H9 (cell line): Measurements from ENCODE around the gene DCST1. TPM values are rescaled to one million over a fixed set of nuclear protein-coding genes. Genes with fewer than 3 reads are reported as not detected.

Experiments used
- DNase-seq: peaks from one replicate; pipeline ENCODE4 v3.0.0-alpha.2; 2017
- H2AFZ ChIP-seq: one replicate; pipeline ENCODE4 v1.6.1; 2013; ENCODE audit warnings: mild to moderate bottlenecking, low read length, control low read depth, moderate library complexity
- H2AK5ac ChIP-seq: 2 replicates; pipeline ENCODE4 v1.6.1; 2013; ENCODE audit warnings: low read length, control low read depth, mixed read lengths; ENCODE audit not compliant: insufficient read length
- H2BK120ac ChIP-seq: one replicate; pipeline ENCODE4 v1.6.1; 2013; ENCODE audit warnings: low read depth, mild to moderate bottlenecking, low read length, control low read depth, inconsistent platforms; ENCODE audit not compliant: poor library complexity, severe bottlenecking
- H2BK12ac ChIP-seq: 2 replicates; pipeline ENCODE4 v1.6.1; 2013; ENCODE audit warnings: low read length, control low read depth, mixed read lengths, low read depth; ENCODE audit not compliant: insufficient read length
- H2BK15ac ChIP-seq: 2 replicates; pipeline ENCODE4 v1.6.1; 2013; ENCODE audit warnings: low read depth, low read length, control low read depth
- H2BK20ac ChIP-seq: one replicate; pipeline ENCODE4 v1.6.1; 2013; ENCODE audit warnings: low read depth, mild to moderate bottlenecking, low read length, control low read depth, inconsistent platforms; ENCODE audit not compliant: poor library complexity, severe bottlenecking
- H2BK5ac ChIP-seq: 2 replicates; pipeline ENCODE4 v1.6.1; 2013; ENCODE audit warnings: low read length, control low read depth, mixed read lengths; ENCODE audit not compliant: insufficient read length
- H3K14ac ChIP-seq: 2 replicates; pipeline ENCODE4 v1.6.1; 2013; ENCODE audit warnings: low read length, control low read depth; ENCODE audit not compliant: insufficient read depth
- H3K18ac ChIP-seq: 2 replicates; pipeline ENCODE4 v1.6.1; 2013; ENCODE audit warnings: low read depth, mild to moderate bottlenecking, mixed read lengths, low read length, control low read depth; ENCODE audit not compliant: insufficient read length
- H3K23ac ChIP-seq: 2 replicates; pipeline ENCODE4 v1.6.1; 2013; ENCODE audit warnings: low read length, control low read depth, mixed read lengths, low read depth; ENCODE audit not compliant: insufficient read length
- H3K23me2 ChIP-seq: 2 replicates; pipeline ENCODE4 v1.6.1; 2013; ENCODE audit warnings: low read depth, mild to moderate bottlenecking, mixed read lengths, low read length, control low read depth; ENCODE audit not compliant: insufficient read length, poor library complexity, severe bottlenecking
- H3K27ac ChIP-seq: 2 replicates; pipeline ENCODE4 v1.5.1; 2013; ENCODE audit warnings: low read length, control low read depth, mixed read lengths, low read depth; ENCODE audit not compliant: insufficient read length
- H3K27me3 ChIP-seq: 2 replicates; pipeline ENCODE4 v1.6.1; 2013; ENCODE audit warnings: low read length, control low read depth, inconsistent platforms; ENCODE audit not compliant: insufficient read depth
- H3K4ac ChIP-seq: 2 replicates; pipeline ENCODE4 v1.6.1; 2013; ENCODE audit warnings: low read depth, mild to moderate bottlenecking, control low read depth, inconsistent platforms, low read length, moderate library complexity
- H3K4me1 ChIP-seq: 2 replicates; pipeline ENCODE4 v1.6.1; 2013; ENCODE audit warnings: low read length, control low read depth, inconsistent platforms; ENCODE audit not compliant: insufficient read depth
- H3K4me2 ChIP-seq: 2 replicates; pipeline ENCODE4 v1.6.1; 2013; ENCODE audit warnings: low read length, control low read depth, mixed read lengths; ENCODE audit not compliant: insufficient read length, insufficient read depth
- H3K56ac ChIP-seq: 2 replicates; pipeline ENCODE4 v1.6.1; 2013; ENCODE audit warnings: low read depth, mild to moderate bottlenecking, mixed read lengths, low read length, control low read depth; ENCODE audit not compliant: insufficient read length
- H3K79me1 ChIP-seq: 2 replicates; pipeline ENCODE4 v1.6.1; 2013; ENCODE audit warnings: low read depth, mild to moderate bottlenecking, moderate library complexity, low read length, control low read depth, inconsistent platforms; ENCODE audit not compliant: insufficient read depth, poor library complexity, severe bottlenecking
- H3K79me2 ChIP-seq: 2 replicates; pipeline ENCODE4 v1.6.1; 2013; ENCODE audit warnings: low read length, control low read depth, inconsistent platforms; ENCODE audit not compliant: insufficient read depth
- H3K9ac ChIP-seq: 2 replicates; pipeline ENCODE4 v1.6.1; 2013; ENCODE audit warnings: low read length, control low read depth, mixed read lengths; ENCODE audit not compliant: insufficient read length; ENCODE audit errors: extremely low read depth
- H3K9me3 ChIP-seq: one replicate; pipeline ENCODE4 v1.6.1; 2013; ENCODE audit warnings: low read depth, low read length, inconsistent platforms; ENCODE audit not compliant: control insufficient read depth
- H3T11ph ChIP-seq: one replicate; pipeline ENCODE4 v1.6.1; 2013; ENCODE audit warnings: mild to moderate bottlenecking, low read length, control low read depth, inconsistent platforms
- H4K20me1 ChIP-seq: one replicate; pipeline ENCODE4 v1.6.1; 2013; ENCODE audit not compliant: control insufficient read depth, insufficient read length, insufficient read depth
- H4K5ac ChIP-seq: 2 replicates; pipeline ENCODE4 v1.6.1; 2013; ENCODE audit warnings: low read depth, mild to moderate bottlenecking, mixed read lengths, low read length, control low read depth; ENCODE audit not compliant: insufficient read length
- H4K8ac ChIP-seq: replicated peaks from 2 replicates; pipeline ENCODE4 v1.6.1; 2013; ENCODE audit warnings: low read length, control low read depth, mixed read lengths, low read depth; ENCODE audit not compliant: insufficient read length
- H4K91ac ChIP-seq: 2 replicates; pipeline ENCODE4 v1.6.1; 2013; ENCODE audit warnings: low read depth, mild to moderate bottlenecking, moderate library complexity, mixed read lengths, low read length, control low read depth; ENCODE audit not compliant: insufficient read length
- H3K27ac Mint-ChIP-seq, 3 experiments: 2 replicates in 2 of 3; 3 replicates in 1 of 3; pipeline ENCODE4 v1.8.0; 2020 to 2021; ENCODE audit warnings: mixed read lengths in 3 of 3, mild to moderate bottlenecking in 1 of 3, moderate library complexity in 1 of 3
- H3K27me3 Mint-ChIP-seq: 2 replicates; pipeline ENCODE4 v1.8.0; 2021; ENCODE audit warnings: low read depth, mild to moderate bottlenecking, moderate library complexity, mixed read lengths
- H3K36me3 Mint-ChIP-seq, 3 experiments: 2 replicates in 2 of 3; 3 replicates in 1 of 3; pipeline ENCODE4 v1.8.0; 2020 to 2021; ENCODE audit warnings: low read depth in 3 of 3, mixed read lengths in 3 of 3; ENCODE audit not compliant: insufficient read depth in 1 of 3
- H3K4me1 Mint-ChIP-seq, 2 experiments: 2 replicates each; pipeline ENCODE4 v1.8.0; 2020; ENCODE audit warnings: mixed read lengths in 2 of 2
- H3K4me3 Mint-ChIP-seq, 2 experiments: 2 replicates in 1 of 2; 3 replicates in 1 of 2; pipeline ENCODE4 v1.8.0; 2020 to 2021; ENCODE audit warnings: mild to moderate bottlenecking in 2 of 2, mixed read lengths in 2 of 2, moderate library complexity in 1 of 2
- H3K9me3 Mint-ChIP-seq, 2 experiments: 2 replicates in 1 of 2; 3 replicates in 1 of 2; pipeline ENCODE4 v1.8.0; 2020; ENCODE audit warnings: mild to moderate bottlenecking in 2 of 2, mixed read lengths in 2 of 2, moderate library complexity in 1 of 2
- CTCF ChIP-seq: fragments of 200-600 bp; sonication (generic); conservative IDR thresholded peaks from 3 replicates; pipeline ENCODE4 v1.8.0; 2021; ENCODE audit warnings: antibody characterized with exemption, mild to moderate bottlenecking
- WGBS: extraction: QIAGEN DNeasy Blood & Tissue Kit; methylation state at CpG from one replicate; pipeline ENCODE4 v1.1.7; 2013; ENCODE audit warnings: missing lambda C conversion rate, low lambda C conversion rate, mixed read lengths; ENCODE audit not compliant: insufficient read length; ENCODE audit errors: extremely low coverage; 5-methylcytosine and 5-hydroxymethylcytosine counted together
- total RNA-seq: library from RNA; stranded (reverse); gene quantifications from 2 replicates; pipeline ENCODE4 v1.2.1, GENCODE V29; 2021

DCST1 gene
- total RNA-seq, 1 experiment from 2014 or later: not detected

GRCh38 chr1:155064832-155065429, 31.3 kb downstream of the DCST1 start:
- Histone ChIP-seq H2AK5ac (no peak overlapping the region), H4K20me1 (no peaks in the 10 kb centered on the region), H3K56ac (no peak overlapping the region), H3K23me2 (peaks cover 17% of the 10 kb centered on the region), H3K4ac (no peak overlapping the region), H4K8ac (no peak overlapping the region), H2BK20ac (no peak overlapping the region), H3K9ac (no peak overlapping the region), H3K79me2 (no peaks in the 10 kb centered on the region; the same call in 1 of the 2 replicates), H3K18ac (no peak overlapping the region), H3K4me1 (peaks cover 3% of the 10 kb centered on the region; the same call in 1 of the 2 replicates), H2BK5ac (no peak overlapping the region), H2BK120ac (no peak overlapping the region), H2AFZ (no peak overlapping the region), H3K14ac (no peak overlapping the region), H3K27ac (no peak overlapping the region), H3T11ph (no peak overlapping the region), H3K27me3 (no peaks in the 10 kb centered on the region), H3K4me2 (peak overlapping the region; percentile 82), H2BK12ac (no peak overlapping the region), H2BK15ac (no peak overlapping the region), H3K9me3 (no peaks in the 10 kb centered on the region), H4K5ac (no peak overlapping the region), H4K91ac (no peak overlapping the region), H3K23ac (no peak overlapping the region), H3K79me1 (no peaks in the 10 kb centered on the region)
- Mint-ChIP-seq H3K4me3 (peak overlapping the region; percentile 66 to 85), H3K27ac (peak overlapping the region in 2 of 3 experiments; percentile 22 to 29; a peak in 2 of 7 replicates), H3K36me3 (peaks cover 9 to 32% (median 30%) of the 10 kb centered on the region in 3 experiments), H3K27me3 (peaks cover 2% of the 10 kb centered on the region), H3K9me3 (no peaks in the 10 kb centered on the region; a peak in 1 of 5 replicates), H3K4me1 (peaks cover 18 to 34% of the 10 kb centered on the region in 2 experiments)
- TF ChIP-seq CTCF: no peak
- no peak for DNase-seq
- WGBS: no CpG with 5 or more reads among the region's 5 CpGs
